NOMO-1 treated with dmso at 0.1 percent for 144 hours (cell line): ENCODE measurements around the gene NOL9.

Experiments used
- DNase-seq: peaks from one replicate; lab custom pipeline; 2025; ENCODE audit not compliant: unreplicated experiment; lab: John Stamatoyannopoulos, UW

NOL9 gene

DNA sequence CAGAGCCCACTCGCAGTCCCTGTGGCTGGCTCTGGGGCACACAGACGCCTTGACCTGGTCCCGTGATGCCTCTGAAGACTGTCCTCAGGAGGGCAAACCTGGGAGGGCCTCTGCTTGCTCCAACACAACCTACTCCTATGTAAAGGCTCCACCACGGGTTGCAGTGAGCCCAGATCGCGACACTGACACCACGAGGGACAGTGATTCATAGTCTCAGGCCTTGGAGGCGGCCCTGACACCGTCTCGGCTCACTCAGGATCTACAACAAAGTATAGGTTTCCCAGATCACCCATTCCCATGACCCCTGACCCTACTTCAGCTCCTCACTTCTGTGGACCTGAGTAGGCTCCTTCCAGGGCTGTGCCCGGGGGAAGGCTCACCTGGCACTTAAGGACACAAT lies 28.0 kb downstream of the NOL9 start:
- no peak for DNase-seq

- DNase-seq: no peak
These were observed 30.7 kb downstream of the NOL9 start for GRCh38 chr1:6523566-6523965.

GRCh38 chr1:6521536-6521935 lies 32.8 kb downstream of the NOL9 start:
- no peak for DNase-seq

DNA sequence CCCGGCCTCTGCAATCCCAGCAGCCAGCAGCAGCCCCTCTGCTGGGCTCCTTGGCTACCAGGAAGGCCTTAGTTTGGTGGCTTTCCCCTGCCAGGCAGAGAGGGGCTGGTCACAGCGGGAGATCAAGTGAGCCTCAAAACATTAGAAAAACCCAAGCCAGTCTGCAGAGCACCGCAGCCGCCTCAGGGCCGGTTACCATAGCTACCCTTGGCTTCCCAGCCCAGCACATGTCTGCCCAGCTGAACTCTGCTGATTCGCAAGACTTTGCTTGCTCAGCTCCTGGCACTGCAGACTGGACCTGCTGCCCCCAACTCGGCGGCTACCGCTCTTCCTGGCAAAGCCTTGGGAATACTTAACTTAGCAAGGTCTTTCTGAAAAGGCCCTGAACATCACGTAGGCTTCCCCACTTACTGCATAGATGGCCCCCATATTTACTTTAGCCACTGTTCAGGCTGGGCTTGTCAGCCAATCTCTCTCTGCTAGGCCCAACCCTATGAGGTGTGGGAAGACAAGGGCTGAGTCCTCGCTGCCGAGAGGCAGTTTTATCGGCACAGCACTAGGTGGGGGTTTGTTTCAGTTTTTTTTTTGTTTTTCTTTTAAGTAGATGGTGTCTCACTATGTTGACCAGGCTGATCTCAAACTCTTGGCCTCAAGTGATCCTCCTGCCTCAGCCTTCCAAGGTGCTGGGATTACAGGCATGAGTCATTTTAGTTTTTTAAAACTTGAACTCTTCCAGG lies 34.2 kb downstream of the NOL9 start:
- DNase-seq: no peak

DNA sequence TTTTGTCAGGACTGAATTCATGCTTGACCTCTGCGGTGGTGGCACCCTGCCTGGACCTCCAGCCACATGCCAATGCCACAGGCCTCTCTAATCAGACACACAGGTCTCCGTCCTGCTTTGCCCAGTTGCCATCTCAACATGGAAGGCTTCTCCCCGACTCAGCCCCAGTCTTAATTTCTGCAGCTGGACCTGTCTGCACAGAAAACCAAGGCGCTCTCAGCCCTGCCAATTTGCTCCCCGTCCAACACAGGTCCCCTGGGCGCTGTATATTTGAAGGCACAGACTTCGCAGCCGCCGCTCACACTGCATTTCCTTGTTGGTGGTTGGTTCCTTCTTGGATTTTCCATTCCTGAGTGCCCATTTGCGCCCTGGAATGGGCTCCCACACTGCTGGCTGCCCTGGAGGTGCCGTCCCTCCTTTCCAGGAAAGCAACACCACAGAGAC lies 34.8 kb downstream of the NOL9 start:
- DNase-seq: no peak

- DNase-seq: no peak
These were observed 36.9 kb downstream of the NOL9 start for GRCh38 chr1:6517435-6517851.

DNA sequence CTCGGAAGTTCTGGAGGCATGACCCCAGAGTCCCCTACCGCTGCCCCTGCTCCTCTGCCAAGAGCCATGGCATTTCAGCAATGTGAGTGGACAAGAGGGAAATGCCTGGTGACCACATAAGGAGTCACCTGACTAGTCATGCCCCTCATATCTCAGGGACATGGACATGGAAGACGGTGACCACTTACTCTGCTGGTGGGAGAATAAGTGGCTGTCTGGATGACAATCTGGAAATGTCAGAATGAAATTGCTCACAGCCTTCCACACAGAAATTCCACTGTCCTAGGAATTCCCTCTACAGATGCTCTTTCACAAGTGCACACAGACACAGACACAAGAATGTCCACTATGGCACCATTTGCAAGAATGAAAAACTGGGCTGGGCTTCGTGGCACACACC lies 38.5 kb downstream of the NOL9 start:
- DNase-seq: no peak

DNA sequence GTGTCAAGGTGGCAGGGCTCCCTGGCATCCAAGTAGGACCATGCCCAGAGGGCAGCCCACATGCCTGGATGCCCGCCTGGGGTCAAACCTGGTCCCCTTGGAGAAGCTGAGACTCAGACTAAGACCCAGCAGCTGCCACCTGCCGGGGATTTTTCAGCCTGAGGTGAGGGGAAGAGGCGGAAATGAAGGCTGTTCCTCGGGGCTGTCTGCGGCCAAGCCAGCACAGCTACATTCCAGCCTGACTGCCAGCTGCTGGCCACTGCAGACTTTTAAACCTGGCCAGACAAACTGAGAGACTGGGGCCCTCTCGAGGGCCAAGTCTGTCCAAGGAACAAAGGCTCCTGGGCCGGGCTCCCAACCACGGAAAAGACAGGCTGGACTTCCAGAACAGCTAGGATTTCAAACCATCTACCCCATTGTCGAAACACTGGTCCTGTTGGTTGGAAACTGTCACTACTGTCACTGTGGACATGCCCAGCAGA lies 41.0 kb downstream of the NOL9 start:
- no peak for DNase-seq

- DNase-seq: no peak
These were observed 41.4 kb downstream of the NOL9 start for GRCh38 chr1:6512908-6513280.

- no peak for DNase-seq
These were observed 41.9 kb downstream of the NOL9 start for GRCh38 chr1:6512245-6512907.

DNA sequence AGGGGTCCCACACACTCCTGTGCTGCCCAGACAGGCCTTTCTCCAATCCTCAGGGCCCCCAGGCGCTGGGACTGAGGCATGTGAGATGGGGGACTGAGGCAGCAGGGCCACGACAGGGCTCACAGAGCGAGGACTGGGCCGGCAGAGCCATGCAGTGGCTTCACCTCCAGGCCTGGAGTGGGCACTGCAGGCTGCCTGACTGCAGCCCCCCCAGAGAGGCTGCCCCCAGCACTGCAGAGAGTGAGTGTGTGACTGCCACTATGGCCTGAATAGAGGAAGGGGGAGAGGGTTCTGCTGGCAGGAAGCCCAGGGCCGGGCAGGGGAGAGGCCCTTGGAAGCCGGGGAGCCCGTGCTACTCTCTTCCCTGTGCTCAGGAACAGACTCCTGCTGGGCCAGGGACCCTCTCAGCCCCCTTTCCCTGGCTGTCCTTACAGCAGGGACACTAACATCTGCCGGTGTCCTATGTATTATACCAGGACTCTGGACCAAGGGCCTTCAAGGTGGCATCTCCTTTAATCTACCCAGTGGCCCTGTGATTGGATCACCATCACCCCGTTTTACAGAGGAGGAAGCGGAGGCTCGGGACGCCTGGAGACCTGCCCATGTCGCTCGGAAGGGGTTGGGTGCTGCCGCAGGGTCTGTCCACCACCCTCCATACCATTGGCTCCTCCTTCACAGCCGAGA lies 42.6 kb downstream of the NOL9 start:
- no peak for DNase-seq

DNA sequence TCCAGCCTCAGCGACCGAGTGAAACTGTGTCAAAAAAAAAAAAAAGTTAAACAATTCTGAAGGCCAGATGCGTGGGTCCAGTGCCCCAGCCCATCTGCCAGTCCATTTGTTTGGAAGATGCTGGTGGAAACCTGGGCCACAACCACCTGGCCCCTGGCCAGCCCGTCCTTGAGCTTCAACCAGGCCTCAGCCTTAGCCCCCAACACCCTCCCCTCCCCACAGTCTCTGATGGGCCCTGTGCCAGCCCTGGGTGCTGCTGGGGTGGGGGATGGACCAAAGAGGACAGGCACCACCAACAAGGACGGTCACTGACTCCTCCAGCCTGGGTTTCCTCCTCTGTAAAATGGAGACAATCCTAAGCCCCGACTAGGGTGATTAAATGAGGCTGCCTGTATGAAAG lies 43.3 kb downstream of the NOL9 start:
- no peak for DNase-seq

DNA sequence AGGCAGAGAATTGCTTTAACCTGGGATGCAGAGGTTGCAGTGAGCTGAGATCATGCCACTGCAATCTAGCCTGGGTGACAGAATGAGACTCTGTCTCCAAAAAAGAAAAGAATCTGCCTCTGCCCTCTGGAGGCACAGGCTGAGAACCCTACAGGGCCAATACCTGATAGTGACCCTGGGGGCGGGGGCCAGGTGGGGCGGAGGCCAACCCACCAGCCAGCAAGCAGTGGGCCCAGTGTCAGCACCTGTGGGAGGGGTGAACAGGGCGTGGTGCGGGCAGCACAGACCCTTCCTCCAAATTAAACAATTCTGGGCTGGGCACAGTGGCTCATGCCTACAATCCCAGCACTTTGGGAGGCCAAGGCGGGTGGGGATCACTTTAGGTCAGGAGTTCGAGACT lies 43.8 kb downstream of the NOL9 start:
- no peak for DNase-seq

DNA sequence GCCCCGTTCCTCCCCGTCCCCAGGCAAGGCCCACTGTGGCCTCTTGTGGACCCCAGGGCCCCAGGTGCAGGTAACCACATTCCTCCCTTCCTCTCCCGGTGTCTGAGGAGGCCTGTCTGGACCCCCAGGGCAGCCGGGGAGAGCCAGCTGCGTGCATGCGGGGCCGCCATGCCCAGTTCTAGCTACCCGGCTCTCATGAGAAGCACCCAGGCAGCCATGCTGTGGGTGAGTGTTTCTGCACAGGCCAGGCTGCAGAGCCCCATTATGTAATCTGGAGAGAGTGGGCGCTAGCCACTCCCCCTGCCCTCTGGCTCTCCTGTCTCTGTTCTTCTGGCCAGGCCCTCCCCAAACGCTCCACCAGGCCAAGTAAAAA lies 44.4 kb downstream of the NOL9 start:
- DNase-seq: no peak

DNA sequence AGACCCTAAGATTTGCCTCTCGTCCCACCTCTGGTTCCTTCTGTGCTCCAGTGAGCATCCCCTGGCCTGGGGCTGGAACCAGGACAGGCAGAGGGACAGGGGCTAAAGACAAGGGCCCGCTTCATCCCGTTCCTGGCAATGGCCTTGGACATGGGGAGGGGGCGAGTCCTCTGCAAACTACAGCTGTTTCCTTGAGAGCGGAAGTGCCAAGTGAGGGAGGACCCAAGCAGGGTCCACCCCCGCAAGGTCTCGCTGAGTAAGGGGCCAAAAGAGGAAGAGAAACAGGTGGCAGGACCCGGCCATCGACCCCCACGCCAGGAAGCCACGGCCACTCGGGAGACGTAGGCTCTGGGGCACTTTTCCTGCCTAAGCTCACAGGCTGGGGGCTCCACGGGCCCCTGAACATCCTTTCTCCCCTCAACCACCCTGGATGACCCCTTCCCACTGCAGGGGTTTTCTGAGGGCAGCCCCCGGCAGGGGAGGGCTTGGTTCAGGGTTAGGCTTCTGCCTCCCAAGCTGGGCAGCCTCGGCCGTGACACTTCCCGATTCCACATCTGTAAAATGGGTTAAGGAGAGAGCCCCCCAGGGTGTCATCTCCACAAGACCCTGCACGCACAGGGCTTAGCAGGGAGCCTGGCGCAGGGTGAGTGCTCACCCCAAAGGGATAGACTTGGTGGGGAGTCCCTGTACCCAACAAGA lies 44.9 kb downstream of the NOL9 start:
- no peak for DNase-seq

DNA sequence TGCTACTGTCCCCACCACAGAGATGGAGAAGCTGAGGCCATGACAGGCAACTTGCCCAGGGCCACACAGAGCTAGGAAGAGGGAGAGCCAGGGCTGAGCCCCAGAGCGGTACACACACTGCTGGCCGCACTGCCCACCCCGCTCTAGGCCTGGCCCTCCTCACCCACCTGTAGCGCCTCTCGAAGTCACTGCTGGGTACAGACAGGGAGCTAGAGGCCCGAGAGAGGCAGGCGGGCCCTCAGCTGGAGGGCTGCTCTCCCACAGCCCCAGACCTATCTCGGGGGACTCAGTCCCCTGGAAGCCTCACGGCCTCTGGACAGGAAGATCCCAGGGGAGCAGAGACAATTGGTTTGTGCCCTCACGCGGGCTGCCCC lies 45.5 kb downstream of the NOL9 start:
- no peak for DNase-seq

- no peak for DNase-seq
These were observed 46.0 kb downstream of the NOL9 start for GRCh38 chr1:6508154-6508815.

GRCh38 chr1:6507461-6507911 lies 46.8 kb downstream of the NOL9 start:
- no peak for DNase-seq

DNA sequence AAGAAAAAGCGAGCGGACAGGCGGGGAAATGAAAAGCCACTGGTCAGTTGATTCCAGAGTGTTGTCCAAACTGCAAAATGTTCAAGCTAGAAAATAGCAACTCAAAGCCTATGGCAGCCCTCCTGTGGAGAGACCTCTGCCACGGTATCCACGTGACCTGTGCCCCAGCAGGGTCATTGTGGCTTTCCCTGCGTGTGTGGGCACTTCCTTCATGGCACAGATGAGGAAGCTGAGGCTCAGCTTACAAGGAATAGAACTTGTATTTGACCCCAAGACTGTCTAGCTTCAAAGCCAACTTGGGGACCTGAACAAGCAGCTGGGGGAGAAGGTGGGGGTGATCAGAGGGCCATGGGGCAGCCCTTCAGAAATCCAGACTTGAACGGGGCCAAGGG lies 47.3 kb downstream of the NOL9 start:
- no peak for DNase-seq

DNA sequence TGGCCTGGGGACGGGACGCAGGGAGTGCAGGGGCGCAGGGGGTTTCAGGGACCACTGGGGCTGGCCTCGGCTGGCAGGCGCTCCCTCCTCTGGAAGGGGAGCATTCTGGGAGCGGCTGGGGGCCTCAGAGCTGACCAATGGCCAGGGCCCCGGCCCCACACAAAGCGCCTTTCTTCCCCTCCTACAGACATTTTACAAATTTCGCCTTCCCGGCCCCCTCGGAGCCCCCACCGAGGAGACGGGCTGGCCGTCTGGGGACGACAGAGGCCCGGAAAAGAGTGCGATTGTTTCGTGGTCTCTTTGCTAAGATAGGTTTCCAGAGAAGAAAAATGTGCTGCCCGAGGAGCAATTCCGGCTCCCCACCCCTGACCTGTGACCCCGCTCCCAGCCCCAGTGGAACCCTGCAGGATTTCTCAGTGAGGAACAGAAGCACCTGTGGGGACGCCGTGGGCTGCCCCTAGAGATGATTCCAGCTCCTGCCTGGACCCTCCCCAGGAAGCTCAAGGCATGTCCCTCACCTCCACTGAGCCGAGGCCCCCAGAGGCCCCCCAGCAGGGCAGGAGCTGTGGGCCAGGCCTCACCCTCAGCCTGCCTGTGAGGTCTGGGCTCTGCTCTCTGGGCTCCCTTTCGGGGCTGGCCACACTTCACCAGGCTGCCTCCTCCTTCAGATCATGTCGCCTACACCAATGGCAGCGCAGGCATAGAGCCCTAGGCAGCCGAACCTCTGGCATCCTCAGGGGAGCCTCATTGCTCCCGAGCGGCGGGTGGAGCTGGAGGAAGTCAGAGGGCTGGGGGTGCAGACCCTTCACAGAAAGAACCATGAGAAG lies 47.9 kb downstream of the NOL9 start:
- no peak for DNase-seq
